GM12873 (cell line): ENCODE data around the gene KRTAP10-6.

ENCODE experiments used
- TF ChIP-seq, protein P1 (sequence below): IDR thresholded peaks from 2 replicates; pipeline ENCODE4 v1.5.1; 2012; ENCODE audit warnings: low read depth, mild to moderate bottlenecking, moderate library complexity, low read length, control low read depth; ENCODE audit not compliant: insufficient read depth; ENCODE audit errors: missing control alignments

The KRTAP10-6 gene

GRCh38 chr21:44548922-44549321 lies 43.4 kb downstream of the KRTAP10-6 start:
- TF ChIP-seq, protein P1, sequence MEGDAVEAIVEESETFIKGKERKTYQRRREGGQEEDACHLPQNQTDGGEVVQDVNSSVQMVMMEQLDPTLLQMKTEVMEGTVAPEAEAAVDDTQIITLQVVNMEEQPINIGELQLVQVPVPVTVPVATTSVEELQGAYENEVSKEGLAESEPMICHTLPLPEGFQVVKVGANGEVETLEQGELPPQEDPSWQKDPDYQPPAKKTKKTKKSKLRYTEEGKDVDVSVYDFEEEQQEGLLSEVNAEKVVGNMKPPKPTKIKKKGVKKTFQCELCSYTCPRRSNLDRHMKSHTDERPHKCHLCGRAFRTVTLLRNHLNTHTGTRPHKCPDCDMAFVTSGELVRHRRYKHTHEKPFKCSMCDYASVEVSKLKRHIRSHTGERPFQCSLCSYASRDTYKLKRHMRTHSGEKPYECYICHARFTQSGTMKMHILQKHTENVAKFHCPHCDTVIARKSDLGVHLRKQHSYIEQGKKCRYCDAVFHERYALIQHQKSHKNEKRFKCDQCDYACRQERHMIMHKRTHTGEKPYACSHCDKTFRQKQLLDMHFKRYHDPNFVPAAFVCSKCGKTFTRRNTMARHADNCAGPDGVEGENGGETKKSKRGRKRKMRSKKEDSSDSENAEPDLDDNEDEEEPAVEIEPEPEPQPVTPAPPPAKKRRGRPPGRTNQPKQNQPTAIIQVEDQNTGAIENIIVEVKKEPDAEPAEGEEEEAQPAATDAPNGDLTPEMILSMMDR = no peak

- TF ChIP-seq, protein P1 = no peak
Measured at GRCh38 chr21:44548381-44548780, 43.9 kb downstream of the KRTAP10-6 start.

GRCh38 chr21:44547656-44548331 lies 44.5 kb downstream of the KRTAP10-6 start:
- TF ChIP-seq, protein P1 = no peak

DNA sequence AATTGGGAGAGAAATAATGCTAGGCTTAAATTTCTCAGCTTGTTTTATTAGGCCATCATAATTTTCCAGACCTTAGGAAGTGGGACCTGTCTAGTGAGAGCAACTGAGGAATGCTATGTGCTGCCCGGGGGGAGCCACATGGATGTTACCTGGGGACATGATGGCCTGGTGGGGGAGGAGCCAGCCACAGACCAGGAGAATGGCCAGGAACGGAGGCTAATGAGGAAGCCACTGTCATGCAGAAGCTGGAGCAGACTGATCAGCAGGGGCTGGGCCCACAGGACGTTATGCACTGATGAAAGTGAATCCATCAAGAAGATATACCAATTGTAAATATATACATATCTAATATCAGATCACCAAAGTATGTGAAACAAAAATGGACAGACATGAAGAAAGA lies 47.7 kb downstream of the KRTAP10-6 start:
- TF ChIP-seq, protein P1 = no peak

DNA sequence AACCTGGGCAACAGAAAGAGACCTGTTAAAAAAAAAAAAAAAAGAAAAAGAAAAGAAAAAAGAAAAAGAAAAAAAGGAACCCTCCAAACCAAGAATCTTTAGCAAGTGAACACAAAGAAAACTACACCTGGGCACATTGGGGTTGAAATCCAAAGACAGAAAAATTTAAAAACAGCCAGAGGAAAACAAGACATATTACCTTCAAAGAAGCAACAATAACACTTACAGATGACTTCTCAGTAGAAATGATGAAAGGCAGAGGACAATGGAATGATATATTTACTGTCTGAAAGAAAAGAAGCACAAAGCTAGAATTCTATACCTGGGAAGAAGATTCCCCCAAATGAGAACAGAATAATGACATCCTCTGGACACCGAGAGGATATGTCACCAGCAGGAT lies 49.6 kb downstream of the KRTAP10-6 start:
- TF ChIP-seq, protein P1 = no peak
